H1 (cell line): ENCODE data around the gene NCAM1. TPM values are rescaled to one million over a fixed set of nuclear protein-coding genes. Genes with fewer than 3 reads are reported as not detected.

Experiments
- CTCF ChIA-PET: fragments of 300-600 bp; sonication (Branson Sonifier 250); formaldehyde crosslinking; loops from one replicate; lab custom pipeline; 2021; ENCODE audit not compliant: partially characterized antibody; lab: Charles Lee
- POLR2A ChIA-PET: fragments of 300-600 bp; sonication (Branson Sonifier 250); formaldehyde crosslinking; loops from one replicate; lab custom pipeline; 2021; ENCODE audit warnings: inconsistent platforms; ENCODE audit not compliant: partially characterized antibody; lab: Charles Lee
- DNase-seq, 2 experiments: peaks; one replicate each; pipeline versions ENCODE4 v3.0.0 to v3.0.0-alpha.2; 2010 to 2022; ENCODE audit warnings: low spot score in 2 of 2, low read depth in 1 of 2, mixed read lengths in 1 of 2
- FAIRE-seq: peaks from 2 replicates; lab custom pipeline; 2011; peaks lifted over from hg19 to GRCh38; lab: Jason Lieb, UNC
- H2AFZ ChIP-seq: 2 replicates; pipeline ENCODE4 v1.8.1; 2012; ENCODE audit warnings: low read length, inconsistent platforms
- H2AK5ac ChIP-seq: 2 replicates; pipeline ENCODE4 v1.6.1; 2013; ENCODE audit warnings: low read depth, low read length
- H2BK120ac ChIP-seq: replicated peaks from 2 replicates; pipeline ENCODE3; 2013; ENCODE audit warnings: low read depth, low read length, inconsistent platforms
- H2BK12ac ChIP-seq: 2 replicates; pipeline ENCODE4 v1.6.1; 2013; ENCODE audit warnings: low read depth, low read length
- H2BK15ac ChIP-seq: 2 replicates; pipeline ENCODE4 v1.6.1; 2013; ENCODE audit warnings: low read length
- H2BK20ac ChIP-seq: 2 replicates; pipeline ENCODE4 v1.6.1; 2013; ENCODE audit warnings: low read length
- H2BK5ac ChIP-seq: 2 replicates; pipeline ENCODE4 v1.6.1; 2013; ENCODE audit warnings: low read depth, low read length
- H3K14ac ChIP-seq: 2 replicates; pipeline ENCODE4 v1.6.1; 2013; ENCODE audit warnings: inconsistent platforms; ENCODE audit not compliant: insufficient read length
- H3K18ac ChIP-seq: 2 replicates; pipeline ENCODE4 v1.6.1; 2013; ENCODE audit warnings: low read length; ENCODE audit errors: extremely low read depth
- H3K23ac ChIP-seq: 2 replicates; pipeline ENCODE4 v1.6.1; 2013; ENCODE audit warnings: inconsistent platforms; ENCODE audit not compliant: insufficient read length
- H3K23me2 ChIP-seq: 2 replicates; pipeline ENCODE4 v1.6.1; 2013; ENCODE audit warnings: low read depth, low read length
- H3K27ac ChIP-seq: 2 replicates; pipeline ENCODE4 v1.6.1; 2011; ENCODE audit warnings: low read depth, low read length, inconsistent platforms
- H3K27me3 ChIP-seq, 4 experiments: replicated peaks in 1 of 4; 1 replicate in 1 of 4; 2 replicates in 3 of 4; pipeline versions ENCODE4 v1.6.1 to v1.8.1; 2011 to 2013; ENCODE audit warnings: low read length in 3 of 4, mild to moderate bottlenecking in 3 of 4, inconsistent platforms in 2 of 4, mixed read lengths in 2 of 4, moderate library complexity in 1 of 4; ENCODE audit not compliant: control insufficient read depth in 3 of 4, insufficient read depth in 3 of 4; ENCODE audit errors: extremely low read depth in 1 of 4
- H3K36me3 ChIP-seq, 4 experiments: 2 replicates each; pipeline versions ENCODE4 v1.6.1 to v1.8.1; 2011 to 2013; ENCODE audit warnings: mild to moderate bottlenecking in 4 of 4, low read length in 3 of 4, moderate library complexity in 2 of 4, control low read depth in 1 of 4, inconsistent platforms in 1 of 4; ENCODE audit not compliant: insufficient read depth in 4 of 4, control insufficient read depth in 2 of 4
- H3K4ac ChIP-seq: replicated peaks from 2 replicates; pipeline ENCODE3; 2013; ENCODE audit warnings: low read length, low read depth, mixed read lengths, inconsistent platforms; ENCODE audit not compliant: insufficient read length
- H3K4me1 ChIP-seq, 4 experiments: replicated peaks in 1 of 4; 1 replicate in 1 of 4; 2 replicates in 3 of 4; pipeline versions ENCODE4 v1.6.1 to v1.8.1; 2011 to 2013; ENCODE audit warnings: low read length in 3 of 4, inconsistent platforms in 2 of 4, mixed read lengths in 1 of 4; ENCODE audit not compliant: insufficient read depth in 4 of 4, control insufficient read depth in 3 of 4
- H3K4me2 ChIP-seq, 2 experiments: 2 replicates each; pipeline versions ENCODE4 v1.6.1 to v1.8.1; 2011 to 2013; ENCODE audit warnings: low read depth in 2 of 2, low read length in 2 of 2, control low read depth in 1 of 2, inconsistent platforms in 1 of 2, mild to moderate bottlenecking in 1 of 2; ENCODE audit not compliant: insufficient read depth in 1 of 2
- H3K4me3 ChIP-seq, 4 experiments: fragments of 200-600, 300-600 bp in 1 of 4; sonication (generic), shearing (Covaris generic), sonication (Bioruptor Twin) in 1 of 4; 2 replicates each; pipeline versions ENCODE4 v1.5.1 to v1.8.1; 2011 to 2016; ENCODE audit warnings: low read length in 4 of 4, low read depth in 3 of 4, control low read depth in 2 of 4, inconsistent platforms in 2 of 4, mild to moderate bottlenecking in 2 of 4, mixed read lengths in 1 of 4, moderate library complexity in 1 of 4; ENCODE audit not compliant: insufficient read depth in 2 of 4; ENCODE audit errors: extremely low read depth in 1 of 4
- H3K56ac ChIP-seq: replicated peaks from 2 replicates; pipeline ENCODE3; 2013; ENCODE audit warnings: low read depth, mild to moderate bottlenecking, mixed read lengths, low read length, inconsistent platforms; ENCODE audit not compliant: insufficient read length
- H3K79me1 ChIP-seq: 2 replicates; pipeline ENCODE4 v1.6.1; 2013; ENCODE audit warnings: low read depth, low read length, control low read depth
- H3K79me2 ChIP-seq, 2 experiments: 2 replicates each; pipeline versions ENCODE4 v1.6.1 to v1.8.1; 2012 to 2013; ENCODE audit warnings: low read length in 2 of 2, mild to moderate bottlenecking in 2 of 2, inconsistent platforms in 1 of 2; ENCODE audit not compliant: insufficient read depth in 2 of 2, control insufficient read depth in 1 of 2
- H3K9ac ChIP-seq, 4 experiments: replicated peaks in 1 of 4; 1 replicate in 1 of 4; 2 replicates in 3 of 4; pipeline versions ENCODE4 v1.6.1 to v1.8.1; 2011 to 2013; ENCODE audit warnings: low read depth in 3 of 4, low read length in 3 of 4, control low read depth in 2 of 4, mild to moderate bottlenecking in 2 of 4, moderate library complexity in 2 of 4, inconsistent platforms in 1 of 4; ENCODE audit errors: extremely low read depth in 1 of 4
- H3K9me3 ChIP-seq, 2 experiments: 2 replicates each; pipeline versions ENCODE4 v1.6.1 to v1.8.1; 2012 to 2013; ENCODE audit warnings: mild to moderate bottlenecking in 2 of 2, moderate library complexity in 2 of 2, control low read depth in 1 of 2, inconsistent platforms in 1 of 2, low read depth in 1 of 2, low read length in 1 of 2, mixed read lengths in 1 of 2; ENCODE audit not compliant: insufficient read depth in 2 of 2
- H4K20me1 ChIP-seq, 2 experiments: replicated peaks in 1 of 2; 2 replicates each; pipeline versions ENCODE3 to v1.8.1; 2011 to 2013; ENCODE audit warnings: inconsistent platforms in 2 of 2, low read length in 2 of 2, mild to moderate bottlenecking in 1 of 2; ENCODE audit not compliant: insufficient read depth in 2 of 2, control insufficient read depth in 1 of 2
- H4K5ac ChIP-seq: 2 replicates; pipeline ENCODE4 v1.6.1; 2013; ENCODE audit warnings: low read length, low read depth, mixed read lengths, inconsistent platforms; ENCODE audit not compliant: insufficient read length
- H4K8ac ChIP-seq: 2 replicates; pipeline ENCODE4 v1.8.0; 2013; ENCODE audit warnings: mild to moderate bottlenecking, moderate library complexity, low read length, inconsistent platforms; ENCODE audit not compliant: insufficient read depth; ENCODE audit errors: extremely low read depth
- H4K91ac ChIP-seq: replicated peaks from 2 replicates; pipeline ENCODE3; 2013; ENCODE audit warnings: low read length, mixed read lengths, inconsistent platforms; ENCODE audit not compliant: insufficient read length
- CTBP2 ChIP-seq: IDR thresholded peaks from 2 replicates; pipeline ENCODE4 v1.7.0; 2011; ENCODE audit warnings: borderline replicate concordance, mild to moderate bottlenecking, moderate library complexity, mixed read lengths, low read length; ENCODE audit not compliant: insufficient read depth, insufficient read length
- EP300 ChIP-seq, 2 experiments: IDR thresholded peaks; 1 replicate in 1 of 2; 2 replicates in 1 of 2; pipeline ENCODE4 v1.6.1; 2011 to 2012; ENCODE audit warnings: low read depth in 2 of 2, low read length in 2 of 2, mild to moderate bottlenecking in 2 of 2, borderline replicate concordance in 1 of 2, inconsistent platforms in 1 of 2, moderate library complexity in 1 of 2
- FOSL1 ChIP-seq: IDR thresholded peaks from 2 replicates; pipeline ENCODE4 v1.6.1; 2011; ENCODE audit warnings: mild to moderate bottlenecking, low read depth, low read length, moderate library complexity; ENCODE audit not compliant: insufficient read depth
- GABPA ChIP-seq: IDR thresholded peaks from 2 replicates; pipeline ENCODE4 v1.6.1; 2011; ENCODE audit warnings: mild to moderate bottlenecking, low read length, moderate library complexity, borderline replicate concordance; ENCODE audit not compliant: insufficient read depth
- HDAC2 ChIP-seq, 2 experiments: fragments of 300-600 bp in 1 of 2; sonication (generic) in 1 of 2; IDR thresholded peaks; 2 replicates each; pipeline ENCODE4 v1.6.1; 2011 to 2012; ENCODE audit warnings: low read depth in 2 of 2, low read length in 2 of 2, mild to moderate bottlenecking in 2 of 2, moderate library complexity in 2 of 2, borderline replicate concordance in 1 of 2, inconsistent platforms in 1 of 2
- KDM5A ChIP-seq: fragments of 200-600 bp; IDR thresholded peaks from 2 replicates; pipeline ENCODE4 v1.7.1; 2012; ENCODE audit warnings: mild to moderate bottlenecking, low read length, inconsistent platforms, mixed read lengths
- POLR2A ChIP-seq, 2 experiments: IDR thresholded peaks; 1 replicate in 1 of 2; 2 replicates in 1 of 2; pipeline ENCODE4 v1.6.1; 2011; ENCODE audit warnings: low read depth in 2 of 2, low read length in 2 of 2, mild to moderate bottlenecking in 2 of 2; ENCODE audit errors: control extremely low read depth in 1 of 2
- RAD21 ChIP-seq, 2 experiments: IDR thresholded peaks in 1 of 2; conservative IDR thresholded peaks in 1 of 2; 2 replicates each; pipeline ENCODE4 v1.6.1; 2011; ENCODE audit warnings: low read depth in 2 of 2, low read length in 2 of 2, improper control_type of control experiment in 1 of 2, inconsistent platforms in 1 of 2, mild to moderate bottlenecking in 1 of 2, moderate library complexity in 1 of 2
- RXRA ChIP-seq: IDR thresholded peaks from 2 replicates; pipeline ENCODE4 v1.6.1; 2011; ENCODE audit warnings: low read depth, mild to moderate bottlenecking, low read length, moderate library complexity; ENCODE audit not compliant: insufficient read depth
- SIN3A ChIP-seq, 2 experiments: IDR thresholded peaks in 1 of 2; conservative IDR thresholded peaks in 1 of 2; 2 replicates each; pipeline ENCODE4 v1.6.1; 2011 to 2012; ENCODE audit warnings: low read length in 2 of 2, improper control_type of control experiment in 1 of 2, low read depth in 1 of 2, mild to moderate bottlenecking in 1 of 2
- SP1 ChIP-seq: IDR thresholded peaks from 2 replicates; pipeline ENCODE4 v1.6.1; 2011; ENCODE audit warnings: low read depth, low read length
- TAF1 ChIP-seq: IDR thresholded peaks from 2 replicates; pipeline ENCODE4 v1.6.1; 2011; ENCODE audit warnings: mild to moderate bottlenecking, low read depth, low read length
- TCF12 ChIP-seq: IDR thresholded peaks from 2 replicates; pipeline ENCODE4 v1.6.1; 2011; ENCODE audit warnings: low read depth, mild to moderate bottlenecking, low read length
- WGBS, 2 experiments: shearing (Covaris generic) in 1 of 2; methylation state at CpG; one replicate each; pipeline versions ENCODE4 v1.1.6 to v1.1.7; 2013 to 2015; ENCODE audit warnings: low lambda C conversion rate in 2 of 2, mixed read lengths in 2 of 2, inconsistent platforms in 1 of 2, low coverage in 1 of 2, missing lambda C conversion rate in 1 of 2; ENCODE audit not compliant: insufficient replicate concordance in 2 of 2, insufficient coverage in 1 of 2, insufficient read length in 1 of 2; ENCODE audit errors: extremely low coverage in 1 of 2, missing lambda C conversion rate in 1 of 2; 5-methylcytosine and 5-hydroxymethylcytosine counted together
- polyA plus RNA-seq, 7 experiments: library from polyadenylated mRNA; depleted of rRNA in 3 of 7; stranded (reverse) in 5 of 7; unstranded in 2 of 7; fragments of >200 nt in 5 of 7; fragments of 200-250 nt in 2 of 7; gene quantifications; 1 replicate in 5 of 7; 2 replicates in 1 of 7; 4 replicates in 1 of 7; pipeline versions ENCODE4 v1.2.1 to v1.2.3, GENCODE V29; 2011 to 2013; ENCODE audit warnings: missing spikeins in 2 of 7, mixed read lengths in 2 of 7
- total RNA-seq: library from RNA; stranded (reverse); fragmentation: NEBNext Ultra II Directional; extraction: Animal tissue kit (Norgen Biotek cat#: 25700); gene quantifications from 2 replicates; pipeline ENCODE4 v1.2.1, GENCODE V29; 2021

The NCAM1 gene
- total and polyA plus RNA-seq, 2 of the 8 experiments (the other 6 are each of a cell fraction or from before 2014, with no cell fraction given): 3.1 to 4.3 TPM

DNA sequence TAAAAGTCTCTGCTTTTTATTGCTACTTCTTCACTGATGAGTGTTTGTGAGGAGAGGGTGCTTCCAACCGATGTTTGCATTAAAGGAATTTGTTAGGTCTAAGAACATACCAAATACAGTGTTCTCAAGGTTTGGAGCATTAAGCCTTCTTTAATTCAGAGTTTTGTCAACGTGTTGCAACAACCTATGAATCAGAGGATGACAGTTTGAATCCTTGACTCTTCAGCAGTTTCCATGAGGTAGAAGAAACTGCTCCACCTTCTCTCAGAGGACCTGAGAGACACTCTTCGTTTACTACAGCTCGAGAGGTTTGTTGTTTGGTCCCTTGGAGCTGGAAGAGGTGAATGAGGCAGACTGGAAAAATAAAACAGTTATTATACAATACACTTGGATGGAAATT lies 55.7 kb downstream of the NCAM1 start:
- Histone ChIP-seq H2AFZ (no peak overlapping the region), H4K20me1 (no peaks in the 10 kb centered on the region), H3K4ac (no peak overlapping the region), H3K18ac (no peak overlapping the region), H3K79me1 (no peaks in the 10 kb centered on the region), H3K4me1 (0 out of 7 replicates have a peak, but pooled peaks cover 0 to 2% (median 0%) of the 10 kb centered on the region in 4 experiments), H3K27ac (no peak overlapping the region), H2BK120ac (no peak overlapping the region), H2AK5ac (no peak overlapping the region), H3K14ac (no peak overlapping the region), H2BK5ac (no peak overlapping the region), H4K91ac (no peak overlapping the region), H3K4me3 (no peak overlapping the region), H2BK12ac (no peak overlapping the region), H3K79me2 (no peaks in the 10 kb centered on the region), H2BK15ac (no peak overlapping the region), H3K23ac (no peak overlapping the region), H4K8ac (no peak overlapping the region), H3K36me3 (no peaks in the 10 kb centered on the region), H3K27me3 (no peaks in the 10 kb centered on the region), H3K4me2 (no peak overlapping the region), H3K9me3 (no peaks in the 10 kb centered on the region), H3K23me2 (0 out of 2 replicates have a peak, but pooled peaks cover 1% of the 10 kb centered on the region), H2BK20ac (no peak overlapping the region), H4K5ac (no peak overlapping the region), H3K56ac (no peak overlapping the region), H3K9ac (no peak overlapping the region)
- no peak for FAIRE-seq
- DNase-seq: no peak
- ChIA-PET CTCF (interaction anchor here (1.9 kb wide), 1 partner anchor 429 kb away, joined by 5 read pairs; no protein-coding TSS in a partner anchor), POLR2A (no interaction called here)
- WGBS, 2 experiments: 88% methylated on average over 4 of the region's 4 CpGs; no CpG with 5 or more reads in 1 of the 2 experiments
- TF ChIP-seq EP300 (IDR thresholded peaks at IDR 0.05; ENCODE audit: borderline replicate concordance in 1 of 2, low read depth in 2 of 2, low read length in 2 of 2) (no peak), TCF12 (no peak), GABPA (no peak), RAD21 (IDR thresholded peaks at IDR 0.05 in 1 of 2, conservative IDR thresholded peaks at IDR 0.05 in 1 of 2; ENCODE audit: low read depth in 2 of 2, low read length in 2 of 2) (no peak), SIN3A (conservative IDR thresholded peaks at IDR 0.05 in 1 of 2, IDR thresholded peaks at IDR 0.05 in 1 of 2; ENCODE audit: low read depth in 1 of 2, low read length in 2 of 2) (no peak), CTBP2 (no peak), HDAC2 (IDR thresholded peaks at IDR 0.05; ENCODE audit: borderline replicate concordance in 1 of 2, low read depth in 2 of 2, low read length in 2 of 2) (no peak), FOSL1 (no peak), KDM5A (no peak), RXRA (no peak), POLR2A (IDR thresholded peaks at IDR 0.05; ENCODE audit: control extremely low read depth in 1 of 2, low read depth in 2 of 2, low read length in 2 of 2) (no peak), SP1 (no peak), TAF1 (no peak)
